ENCODE data around the gene ATP10A. TPM values are rescaled to one million over a fixed set of nuclear protein-coding genes. Genes with fewer than 3 reads are reported as not detected.
"Not testable (repeated sequence)": the region's sequence is repeated elsewhere in the genome, so short reads cannot be mapped to it uniquely, and the experiment has no call there.

ATP10A gene
- total RNA-seq, 1 experiment from 2014 or later = 3.0 TPM

GRCh38 chr15:25883463-25884259 lies 20.5 kb upstream of the ATP10A start:
- H3K27ac Mint-ChIP-seq (ENCODE audit: unreplicated experiment) = no peak overlapping the region
- H3K4me1 Mint-ChIP-seq (ENCODE audit: low read depth, unreplicated experiment) = no peaks in the 10 kb centered on the region
- intact Hi-C loops (cut with micrococcal nuclease; ENCODE audit: unreplicated experiment) = no loop called here
- CTCF ChIA-PET = no interaction called here
- no peaks in the 10 kb centered on the region for H3K27me3 Mint-ChIP-seq (ENCODE audit: unreplicated experiment)
- DNase-seq = no peak
- H3K9me3 Mint-ChIP-seq (ENCODE audit: low read depth, unreplicated experiment) = no peaks in the 10 kb centered on the region
- no peak overlapping the region for H3K4me3 Mint-ChIP-seq (ENCODE audit: low read depth, unreplicated experiment)
- no TSS peak for BruUV-seq (replicated peaks)
- H3K36me3 Mint-ChIP-seq (ENCODE audit: insufficient read depth, unreplicated experiment) = no peaks in the 10 kb centered on the region
- no peak for TF ChIP-seq CTCF (IDR thresholded peaks at IDR 0.05; ENCODE audit: unreplicated experiment)

GRCh38 chr15:25882466-25882865 lies 19.3 kb upstream of the ATP10A start:
- Mint-ChIP-seq H3K36me3 (ENCODE audit: insufficient read depth, unreplicated experiment) (no peaks in the 10 kb centered on the region), H3K27ac (ENCODE audit: unreplicated experiment) (no peak overlapping the region), H3K9me3 (ENCODE audit: low read depth, unreplicated experiment) (no peaks in the 10 kb centered on the region), H3K4me3 (ENCODE audit: low read depth, unreplicated experiment) (no peak overlapping the region), H3K27me3 (ENCODE audit: unreplicated experiment) (no peaks in the 10 kb centered on the region), H3K4me1 (ENCODE audit: low read depth, unreplicated experiment) (no peaks in the 10 kb centered on the region)
- CTCF ChIA-PET = no interaction called here
- no peak for DNase-seq
- no peak for TF ChIP-seq CTCF (IDR thresholded peaks at IDR 0.05; ENCODE audit: unreplicated experiment)
- intact Hi-C loops (cut with micrococcal nuclease; ENCODE audit: unreplicated experiment) = no loop called here
- BruUV-seq (replicated peaks) = no TSS peak

- not testable (repeated sequence) for BruUV-seq (replicated peaks)
Observed at GRCh38 chr15:25880877-25881276, 17.8 kb upstream of the ATP10A start.

GRCh38 chr15:25880411-25880810 lies 17.3 kb upstream of the ATP10A start:
- H3K27me3 Mint-ChIP-seq (ENCODE audit: unreplicated experiment) = no peaks in the 10 kb centered on the region
- CTCF ChIA-PET = no interaction called here
- H3K9me3 Mint-ChIP-seq (ENCODE audit: low read depth, unreplicated experiment) = no peaks in the 10 kb centered on the region
- no peaks in the 10 kb centered on the region for H3K36me3 Mint-ChIP-seq (ENCODE audit: insufficient read depth, unreplicated experiment)
- no peaks in the 10 kb centered on the region for H3K4me1 Mint-ChIP-seq (ENCODE audit: low read depth, unreplicated experiment)
- H3K4me3 Mint-ChIP-seq (ENCODE audit: low read depth, unreplicated experiment) = no peak overlapping the region
- no peak overlapping the region for H3K27ac Mint-ChIP-seq (ENCODE audit: unreplicated experiment)
- intact Hi-C loops (cut with micrococcal nuclease; ENCODE audit: unreplicated experiment) = no loop called here
- no peak for TF ChIP-seq CTCF (IDR thresholded peaks at IDR 0.05; ENCODE audit: unreplicated experiment)
- DNase-seq = no peak
- no TSS peak for BruUV-seq (replicated peaks)

More at GRCh38 chr15:25880877-25881276, 17.8 kb upstream of the ATP10A start:
- H3K27me3 Mint-ChIP-seq (ENCODE audit: unreplicated experiment); H3K27ac Mint-ChIP-seq (ENCODE audit: unreplicated experiment); H3K36me3 Mint-ChIP-seq (ENCODE audit: insufficient read depth, unreplicated experiment); H3K9me3 Mint-ChIP-seq (ENCODE audit: low read depth, unreplicated experiment); DNase-seq; H3K4me1 Mint-ChIP-seq (ENCODE audit: low read depth, unreplicated experiment); CTCF ChIA-PET; H3K4me3 Mint-ChIP-seq (ENCODE audit: low read depth, unreplicated experiment); intact Hi-C loops (cut with micrococcal nuclease; ENCODE audit: unreplicated experiment): not testable (repeated sequence)

GRCh38 chr15:25879438-25879837 lies 16.3 kb upstream of the ATP10A start:
- no peak for DNase-seq
- Mint-ChIP-seq H3K36me3 (ENCODE audit: insufficient read depth, unreplicated experiment) (no peaks in the 10 kb centered on the region), H3K4me1 (ENCODE audit: low read depth, unreplicated experiment) (no peaks in the 10 kb centered on the region), H3K27ac (ENCODE audit: unreplicated experiment) (no peak overlapping the region), H3K4me3 (ENCODE audit: low read depth, unreplicated experiment) (no peak overlapping the region), H3K27me3 (ENCODE audit: unreplicated experiment) (no peaks in the 10 kb centered on the region), H3K9me3 (ENCODE audit: low read depth, unreplicated experiment) (no peaks in the 10 kb centered on the region)
- no peak for TF ChIP-seq CTCF (IDR thresholded peaks at IDR 0.05; ENCODE audit: unreplicated experiment)
- CTCF ChIA-PET = no interaction called here
- intact Hi-C loops (cut with micrococcal nuclease; ENCODE audit: unreplicated experiment) = no loop called here
- no TSS peak for BruUV-seq (replicated peaks)

Measured in Calu3 (cell line).